ENCODE results near the gene BAZ1A.

The BAZ1A gene

DNA sequence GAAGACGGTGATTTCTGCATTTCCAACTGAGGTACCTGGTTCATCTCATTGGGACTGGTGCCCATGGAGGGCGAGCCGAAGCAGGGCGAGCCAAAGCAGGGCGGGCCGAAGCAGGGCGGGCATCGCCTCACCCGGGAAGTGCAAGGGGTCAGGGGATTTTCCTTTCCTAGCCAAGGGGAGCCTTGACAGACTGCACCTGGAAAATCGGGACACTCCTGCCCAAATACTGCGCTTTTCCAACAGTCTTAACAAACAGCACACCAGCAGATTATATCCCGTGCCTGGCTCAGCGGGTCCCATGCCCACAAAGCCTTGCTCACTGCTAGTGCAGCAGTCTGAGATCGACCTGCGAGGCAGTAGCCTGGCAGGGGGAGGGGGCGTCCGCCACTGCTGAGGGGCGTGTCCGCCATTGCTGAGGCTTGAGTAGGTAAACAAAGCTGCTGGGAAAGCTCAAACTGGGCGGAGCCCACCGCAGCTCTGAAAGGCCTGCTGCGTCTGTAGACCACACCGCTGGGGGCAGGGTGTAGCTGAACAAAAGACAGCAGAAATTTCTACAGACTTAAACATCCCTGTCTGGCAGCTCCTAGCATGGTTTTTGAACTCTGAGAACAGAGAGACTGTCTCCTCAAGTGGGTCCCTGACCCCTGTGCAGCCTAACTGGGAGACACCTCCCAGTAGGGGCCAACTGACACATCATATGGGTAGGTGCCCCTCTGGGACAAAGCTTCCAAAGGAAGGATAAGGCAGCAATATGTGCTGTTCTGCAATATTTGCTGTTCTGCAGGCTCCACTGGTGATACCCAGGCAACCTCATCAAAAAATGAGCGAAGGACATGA lies 77.2 kb downstream of the BAZ1A start:
- Histone ChIP-seq H3K36me3 (peaks cover 88 to 100% (median 94%) of the 10 kb centered on the region in 11 experiments), H3K4me2 (no peak overlapping the region), H3K9ac (no peak overlapping the region), H3K27me3 (no peaks in the 10 kb centered on the region), H4K20me1 (peaks cover 0 to 22% (median 15%) of the 10 kb centered on the region in 11 experiments; a peak in 10 of 22 replicates), H3K4me1 (peaks cover 0 to 5% (median 0%) of the 10 kb centered on the region in 10 experiments; a peak in 2 of 20 replicates), H3K9me3 (replicated peaks in 1 of 11) (peaks cover 0 to 13% (median 6%) of the 10 kb centered on the region in 11 experiments; a peak in 10 of 22 replicates), H3K4me3 (no peak overlapping the region), H3K27ac (no peak overlapping the region)
- TF ChIP-seq Cebpa-rat (IDR thresholded peaks at IDR 0.05) = no peak

DNA sequence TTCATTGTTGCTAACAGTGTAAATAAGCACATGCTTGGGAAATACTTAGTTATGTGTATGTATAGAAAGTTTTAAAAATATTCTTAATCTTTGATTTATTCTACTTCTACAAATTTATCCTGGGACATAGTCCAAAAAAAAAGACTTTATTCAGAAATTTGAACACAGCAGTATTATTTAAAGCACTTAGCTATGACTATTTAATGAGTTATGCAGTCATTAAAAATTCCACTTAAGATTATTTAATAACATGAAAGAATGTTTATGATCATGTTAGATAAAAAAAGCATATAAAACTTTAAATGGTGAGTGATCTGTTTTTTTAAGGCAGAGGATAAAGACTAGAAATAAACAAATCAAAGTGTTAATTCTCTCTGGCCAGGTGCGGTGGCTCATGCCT lies 78.3 kb downstream of the BAZ1A start:
- no peak for TF ChIP-seq Cebpa-rat (IDR thresholded peaks at IDR 0.05)
- no peak overlapping the region for H3K4me3 ChIP-seq
- no peak overlapping the region for H3K27ac ChIP-seq
- no peak overlapping the region for H3K9ac ChIP-seq
- H3K9me3 ChIP-seq (replicated peaks in 1 of 11) = peaks cover 0 to 13% (median 6%) of the 10 kb centered on the region in 11 experiments; a peak in 10 of 22 replicates
- H3K36me3 ChIP-seq = peaks cover 87 to 100% (median 94%) of the 10 kb centered on the region in 11 experiments
- no peak overlapping the region for H3K4me2 ChIP-seq
- peaks cover 0 to 22% (median 15%) of the 10 kb centered on the region in 11 experiments; a peak in 10 of 22 replicates for H4K20me1 ChIP-seq
- peaks cover 0 to 15% (median 0%) of the 10 kb centered on the region in 10 experiments; a peak in 6 of 20 replicates for H3K4me1 ChIP-seq
- H3K27me3 ChIP-seq = no peaks in the 10 kb centered on the region

DNA sequence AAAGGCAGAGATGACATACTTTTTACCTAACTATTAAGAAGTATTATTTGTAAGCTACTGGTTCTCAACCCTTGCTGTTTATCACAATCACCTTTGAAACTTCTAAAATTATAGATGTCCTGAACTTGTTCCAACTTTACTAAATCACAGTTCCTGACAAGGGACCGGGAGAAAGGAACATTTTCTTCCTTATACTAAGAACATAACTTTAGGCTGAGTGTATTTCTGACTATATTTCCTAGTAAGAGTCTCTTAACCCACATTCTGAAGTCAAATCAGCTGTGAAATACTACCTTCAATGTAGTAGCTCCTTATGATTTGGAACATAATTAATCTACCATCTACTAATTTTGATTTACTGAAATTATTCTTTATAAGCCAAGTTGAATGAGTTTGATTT lies 80.2 kb downstream of the BAZ1A start:
- no peak for TF ChIP-seq Cebpa-rat (IDR thresholded peaks at IDR 0.05)
- Histone ChIP-seq H3K4me1 (peaks cover 0 to 15% (median 0%) of the 10 kb centered on the region in 10 experiments; a peak in 6 of 20 replicates), H3K4me3 (no peak overlapping the region), H4K20me1 (peaks cover 0 to 22% (median 15%) of the 10 kb centered on the region in 11 experiments; a peak in 10 of 22 replicates), H3K27ac (no peak overlapping the region), H3K4me2 (no peak overlapping the region), H3K27me3 (no peaks in the 10 kb centered on the region), H3K9ac (no peak overlapping the region), H3K36me3 (peaks cover 87 to 100% (median 94%) of the 10 kb centered on the region in 11 experiments), H3K9me3 (replicated peaks in 1 of 11) (peaks cover 0 to 8% (median 6%) of the 10 kb centered on the region in 11 experiments; a peak in 10 of 22 replicates)

DNA sequence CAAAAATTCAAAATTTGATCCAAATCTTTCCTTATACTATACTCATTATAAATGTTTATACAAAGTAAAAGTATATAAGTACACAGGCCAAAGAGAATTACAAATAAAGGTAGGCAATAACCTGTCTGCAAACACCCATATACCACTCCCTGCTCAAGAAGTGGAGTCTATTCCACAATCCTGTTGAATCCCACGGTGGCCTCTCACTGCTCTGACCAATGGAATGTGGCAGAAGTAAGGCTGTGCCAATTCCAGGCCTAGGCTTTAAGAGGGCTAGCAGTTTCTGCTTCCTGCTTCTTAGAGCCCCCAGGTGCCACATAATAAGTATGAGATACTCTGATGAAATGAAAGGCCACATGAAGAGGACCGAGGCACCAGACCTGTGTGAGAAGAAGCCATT lies 80.9 kb downstream of the BAZ1A start:
- no peak for TF ChIP-seq Cebpa-rat (IDR thresholded peaks at IDR 0.05)
- Histone ChIP-seq H3K9me3 (replicated peaks in 1 of 11) (peaks cover 0 to under 1% (median under 1%) of the 10 kb centered on the region in 11 experiments; a peak in 5 of 22 replicates), H3K36me3 (peaks cover 87 to 99% (median 94%) of the 10 kb centered on the region in 11 experiments), H4K20me1 (peaks cover 0 to 22% (median 15%) of the 10 kb centered on the region in 11 experiments; a peak in 10 of 22 replicates), H3K4me3 (no peak overlapping the region), H3K4me1 (peaks cover 0 to 15% (median 0%) of the 10 kb centered on the region in 10 experiments; a peak in 6 of 20 replicates), H3K4me2 (no peak overlapping the region), H3K27ac (no peak overlapping the region), H3K9ac (no peak overlapping the region), H3K27me3 (no peaks in the 10 kb centered on the region)

DNA sequence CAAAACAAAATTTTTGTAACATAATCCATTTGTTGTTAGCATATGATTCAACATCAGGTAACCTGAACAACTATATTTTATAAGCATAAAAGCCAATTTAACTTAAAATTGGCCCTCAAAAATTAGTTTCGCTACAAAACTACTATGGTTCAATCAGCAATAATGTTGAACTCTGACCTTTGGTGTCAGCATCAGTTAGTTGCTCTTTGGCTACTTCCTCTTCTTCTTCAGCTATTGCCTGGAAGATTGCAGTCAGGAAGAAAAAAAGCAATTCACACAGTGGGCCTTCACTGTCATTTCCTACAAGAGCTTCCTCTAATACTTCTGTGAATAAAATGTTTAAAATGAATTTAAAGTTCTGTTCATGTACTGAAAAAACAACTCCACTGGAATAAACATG lies 82.6 kb downstream of the BAZ1A start:
- H4K20me1 ChIP-seq = peaks cover 0 to 21% (median 10%) of the 10 kb centered on the region in 11 experiments; a peak in 11 of 22 replicates
- no peak overlapping the region for H3K27ac ChIP-seq
- no peaks in the 10 kb centered on the region for H3K27me3 ChIP-seq
- H3K4me3 ChIP-seq = no peak overlapping the region
- peaks cover 0 to 15% (median 0%) of the 10 kb centered on the region in 10 experiments; a peak in 6 of 20 replicates for H3K4me1 ChIP-seq
- H3K36me3 ChIP-seq = peaks cover 89 to 100% (median 98%) of the 10 kb centered on the region in 11 experiments
- TF ChIP-seq Cebpa-rat (IDR thresholded peaks at IDR 0.05) = no peak
- no peaks in the 10 kb centered on the region for H3K9me3 ChIP-seq (replicated peaks in 1 of 11)
- H3K9ac ChIP-seq = no peak overlapping the region
- H3K4me2 ChIP-seq = no peak overlapping the region

DNA sequence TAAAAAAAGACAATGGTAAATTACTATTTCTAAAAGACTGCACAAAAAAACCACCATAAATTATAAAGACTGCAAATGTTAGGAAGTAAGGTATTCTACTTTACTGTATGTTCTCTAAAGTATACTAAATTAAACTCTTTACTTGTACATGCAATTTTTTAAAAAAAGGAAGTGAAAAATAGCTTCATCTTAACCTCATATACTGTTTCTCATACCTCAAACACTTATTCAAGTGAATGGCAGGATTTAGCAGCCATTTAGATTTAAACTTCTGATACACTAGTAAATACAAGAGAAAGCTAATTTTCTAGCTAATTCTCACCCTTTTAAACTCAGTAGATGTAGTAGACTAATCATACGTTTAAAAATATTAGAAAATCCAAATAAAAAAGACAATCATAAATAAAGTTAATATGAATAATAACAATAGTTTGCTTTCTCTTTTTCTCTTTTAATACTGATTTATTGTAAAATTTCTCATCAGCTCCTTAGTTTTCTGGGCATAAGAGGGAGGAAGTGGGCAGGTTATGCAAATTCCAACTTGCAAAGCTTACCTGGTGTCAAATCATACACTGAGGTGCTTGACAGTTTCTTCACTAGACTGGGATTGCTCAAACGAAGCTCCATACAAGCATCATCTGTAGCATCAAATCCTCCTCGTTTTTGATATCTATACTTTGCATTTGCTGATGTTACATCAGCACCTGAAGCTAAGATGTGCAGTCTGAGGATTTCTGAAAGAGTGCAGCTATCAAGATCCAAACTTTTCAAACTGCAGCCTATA lies 89.7 kb downstream of the BAZ1A start:
- no peak for TF ChIP-seq Cebpa-rat (IDR thresholded peaks at IDR 0.05)
- no peaks in the 10 kb centered on the region for H3K9me3 ChIP-seq (replicated peaks in 1 of 11)
- 0 out of 22 replicates have a peak overlapping the region, but pooled peaks of 1 of the 11 experiments have one; percentile 32 for H3K4me2 ChIP-seq
- H3K9ac ChIP-seq = no peak overlapping the region
- H4K20me1 ChIP-seq = peaks cover 0 to 27% (median 7%) of the 10 kb centered on the region in 11 experiments; a peak in 11 of 22 replicates
- peaks cover 0 to 32% (median 9%) of the 10 kb centered on the region in 10 experiments; a peak in 13 of 20 replicates for H3K4me1 ChIP-seq
- H3K27ac ChIP-seq = no peak overlapping the region
- H3K27me3 ChIP-seq = no peaks in the 10 kb centered on the region
- peaks cover 80 to 100% (median 92%) of the 10 kb centered on the region in 11 experiments for H3K36me3 ChIP-seq
- H3K4me3 ChIP-seq = no peak overlapping the region

DNA sequence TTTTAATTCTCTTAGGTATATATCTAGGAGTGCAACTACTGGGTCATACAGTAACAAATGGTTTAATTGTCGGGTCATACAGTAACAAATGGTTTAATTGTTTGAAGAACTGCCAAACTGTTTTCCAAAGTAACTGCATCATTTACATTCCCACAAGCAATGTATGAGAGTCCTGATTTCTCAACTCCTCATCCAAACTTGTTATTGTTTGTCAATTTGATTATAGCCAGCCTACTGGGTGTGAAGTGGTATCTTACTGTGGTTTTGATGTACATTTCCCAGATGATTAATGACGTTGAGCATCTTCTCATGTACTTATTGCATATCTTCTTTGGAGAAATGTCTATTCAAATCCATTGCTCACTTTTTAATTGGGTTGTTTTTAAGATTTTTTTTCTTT lies 93.1 kb downstream of the BAZ1A start:
- Histone ChIP-seq H3K9ac (no peak overlapping the region), H3K9me3 (replicated peaks in 1 of 11) (no peaks in the 10 kb centered on the region), H3K27ac (peak overlapping the region in 3 of 11 experiments; percentile 77 to 85 (median 78); a peak in 5 of 22 replicates), H3K4me1 (peaks cover 0 to 39% (median 9%) of the 10 kb centered on the region in 10 experiments; a peak in 13 of 20 replicates), H4K20me1 (peaks cover 0 to 30% (median 5%) of the 10 kb centered on the region in 11 experiments; a peak in 7 of 22 replicates), H3K27me3 (no peaks in the 10 kb centered on the region), H3K36me3 (peaks cover 77 to 100% (median 93%) of the 10 kb centered on the region in 11 experiments), H3K4me2 (peak overlapping the region in 3 of 11 experiments; percentile 67 to 76 (median 70); a peak in 6 of 22 replicates), H3K4me3 (no peak overlapping the region)
- no peak for TF ChIP-seq Cebpa-rat (IDR thresholded peaks at IDR 0.05)

DNA sequence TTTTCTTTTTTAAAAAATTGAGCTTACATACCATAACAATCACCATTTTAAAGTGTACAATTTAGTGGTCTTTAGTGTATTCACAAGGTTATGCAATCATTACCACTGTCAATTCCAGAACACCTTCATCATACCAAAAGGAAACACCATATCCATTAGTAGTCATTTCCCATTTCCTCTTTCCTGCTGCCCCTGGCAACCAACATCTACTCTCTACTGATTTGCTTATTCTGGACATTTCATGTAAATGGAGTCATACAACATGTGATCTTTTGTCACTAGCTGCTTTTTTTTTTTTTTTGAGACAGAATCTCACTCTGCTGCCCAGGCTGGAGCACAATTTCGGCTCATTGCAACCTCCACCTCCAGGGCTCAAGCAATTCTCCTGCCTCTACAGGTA lies 93.9 kb downstream of the BAZ1A start:
- Histone ChIP-seq H3K9me3 (replicated peaks in 1 of 11) (no peaks in the 10 kb centered on the region), H4K20me1 (peaks cover 0 to 30% (median 4%) of the 10 kb centered on the region in 11 experiments; a peak in 7 of 22 replicates), H3K4me1 (peaks cover 0 to 39% (median 9%) of the 10 kb centered on the region in 10 experiments; a peak in 13 of 20 replicates), H3K27me3 (no peaks in the 10 kb centered on the region), H3K9ac (peak overlapping the region in 3 of 11 experiments; percentile 23 to 50 (median 32); a peak in 1 of 22 replicates), H3K36me3 (peaks cover 82 to 100% (median 99%) of the 10 kb centered on the region in 11 experiments), H3K27ac (peak overlapping the region in 3 of 11 experiments; percentile 77 to 85 (median 78); a peak in 6 of 22 replicates), H3K4me2 (peak overlapping the region in 5 of 11 experiments; percentile 41 to 76 (median 67); a peak in 10 of 22 replicates), H3K4me3 (no peak overlapping the region)
- no peak for TF ChIP-seq Cebpa-rat (IDR thresholded peaks at IDR 0.05)

Measured in BLaER1 treated with 17β-estradiol and CSF1 and Interleukin-3, amounts not matched to agents 10 nM and 100 nM (cell line).